GM12892 (cell line): ENCODE results near the gene POLR1D.

Experiments used
- POLR2A ChIP-seq: IDR thresholded peaks from 2 replicates; pipeline ENCODE4 v1.6.1; 2011; ENCODE audit warnings: low read depth, low read length, control low read depth
- POLR2AphosphoS5 ChIP-seq: IDR thresholded peaks from 2 replicates; pipeline ENCODE4 v1.6.1; 2011; ENCODE audit warnings: low read depth, low read length, control low read depth
- TAF1 ChIP-seq: IDR thresholded peaks from 2 replicates; pipeline ENCODE4 v1.6.1; 2011; ENCODE audit warnings: low read depth, mild to moderate bottlenecking, control low read depth, low read length, borderline replicate concordance

GRCh38 chr13:27595055-27595811, 26.5 kb upstream of the POLR1D start:
- TF ChIP-seq POLR2A (no peak), POLR2AphosphoS5 (no peak), TAF1 (no peak)
